ENCODE data around the gene KLHL29.

- no peak for TF ChIP-seq PRDM15 (CRISPR knock-in tag; IDR thresholded peaks at IDR 0.05)
- TF ChIP-seq ZSCAN29 (CRISPR knock-in tag; conservative IDR thresholded peaks at IDR 0.05), result no peak
- TF ChIP-seq KLF16 (CRISPR knock-in tag; IDR thresholded peaks at IDR 0.05), result no peak
- TF ChIP-seq HDAC2 (CRISPR knock-in tag; IDR thresholded peaks at IDR 0.05), result no peak
- TF ChIP-seq RELA (CRISPR knock-in tag; IDR thresholded peaks at IDR 0.05), result no peak
- no peak for TF ChIP-seq ZNF530 (CRISPR knock-in tag; IDR thresholded peaks at IDR 0.05; ENCODE audit: low read depth)
- no peak for TF ChIP-seq POLR2A (IDR thresholded peaks at IDR 0.05; ENCODE audit: insufficient read depth in 1 of 2, low read depth in 2 of 2, low read length in 2 of 2)
- TF ChIP-seq CTCF (CRISPR knock-in tag; IDR thresholded peaks at IDR 0.05), result no peak
- no peak for TF ChIP-seq ZBTB40 (IDR thresholded peaks at IDR 0.05)
- no peak for TF ChIP-seq ZBTB40 (CRISPR knock-in tag; IDR thresholded peaks at IDR 0.05)
- TF ChIP-seq HINFP (CRISPR knock-in tag; IDR thresholded peaks at IDR 0.05; ENCODE audit: low read depth), result no peak
- no peak for TF ChIP-seq IRF9 (CRISPR knock-in tag; IDR thresholded peaks at IDR 0.05; ENCODE audit: borderline replicate concordance)
- no peak for TF ChIP-seq SNAPC2 (CRISPR knock-in tag; IDR thresholded peaks at IDR 0.05)
- no peak for TF ChIP-seq ZNF687 (CRISPR knock-in tag; IDR thresholded peaks at IDR 0.05)
These were observed 30.0 kb upstream of the KLHL29 start for GRCh38 chr2:23355001-23355400.

All from HepG2 (cell line).